HEK293 (cell line): ENCODE data around the gene DAAM2.

Experiments
- CTCF ChIA-PET: fragments of 350-600 bp; formaldehyde crosslinking; extraction: SDS; loops from one replicate; lab custom pipeline; 2021; ENCODE audit warnings: antibody characterized with exemption; lab: Yijun Ruan, JAX
- POLR2A ChIA-PET: fragments of 300-600 bp; formaldehyde crosslinking; extraction: SDS; loops from one replicate; lab custom pipeline; 2020; ENCODE audit warnings: antibody characterized with exemption, inconsistent platforms; lab: Yijun Ruan, JAX
- H3K27ac ChIP-seq: fragments of 200-500 bp; sonication (Bioruptor generic); 2 replicates; pipeline ENCODE4 v1.5.1; 2014; ENCODE audit warnings: low read depth, low read length, control low read depth, inconsistent platforms; ENCODE audit errors: extremely low read depth
- H3K36me3 ChIP-seq, 2 experiments: fragments of 200-500 bp in 1 of 2; sonication (Bioruptor generic) in 1 of 2; 1 replicate in 1 of 2; 2 replicates in 1 of 2; pipeline ENCODE4 v1.5.1; 2014 to 2017; ENCODE audit warnings: inconsistent platforms in 2 of 2, low read length in 2 of 2; ENCODE audit not compliant: control insufficient read depth in 2 of 2, insufficient read depth in 1 of 2
- H3K4me1 ChIP-seq: fragments of 200-500 bp; sonication (Bioruptor generic); 2 replicates; pipeline ENCODE4 v1.5.1; 2014; ENCODE audit warnings: mild to moderate bottlenecking, low read length, inconsistent platforms; ENCODE audit not compliant: control insufficient read depth, insufficient read depth
- H3K4me3 ChIP-seq: 2 replicates; pipeline ENCODE4 v1.5.1; 2011; ENCODE audit warnings: low read depth, mild to moderate bottlenecking, control low read depth, low read length, moderate library complexity
- H3K9me3 ChIP-seq: fragments of 200-500 bp; sonication (Bioruptor generic); 2 replicates; pipeline ENCODE4 v1.5.1; 2014; ENCODE audit warnings: low read depth, low read length, inconsistent platforms; ENCODE audit not compliant: control insufficient read depth, insufficient read depth
- SP2 ChIP-seq: fragments of 450-650 bp; formaldehyde crosslinking; IDR thresholded peaks from 2 replicates; pipeline ENCODE4 v1.5.1; 2016; ENCODE audit warnings: missing biosample characterization, missing genetic modification characterization
- YY1 ChIP-seq: fragments of 450-650 bp; formaldehyde crosslinking; IDR thresholded peaks from 2 replicates; pipeline ENCODE4 v1.5.1; 2018; ENCODE audit warnings: missing biosample characterization, missing genetic modification characterization
- YY2 ChIP-seq: fragments of 450-650 bp; formaldehyde crosslinking; IDR thresholded peaks from 2 replicates; pipeline ENCODE4 v1.5.1; 2016; ENCODE audit warnings: missing biosample characterization, missing genetic modification characterization
- ZBTB20 ChIP-seq: fragments of 450-650 bp; formaldehyde crosslinking; IDR thresholded peaks from 2 replicates; pipeline ENCODE4 v1.5.1; 2016; ENCODE audit warnings: missing biosample characterization, missing genetic modification characterization
- ZNF221 ChIP-seq: fragments of 450-650 bp; formaldehyde crosslinking; IDR thresholded peaks from 2 replicates; pipeline ENCODE4 v1.5.1; 2017; ENCODE audit warnings: missing biosample characterization, missing genetic modification characterization, borderline replicate concordance
- ZNF302 ChIP-seq: fragments of 450-650 bp; formaldehyde crosslinking; IDR thresholded peaks from 2 replicates; pipeline ENCODE4 v1.5.1; 2016; ENCODE audit warnings: missing biosample characterization, missing genetic modification characterization, low read depth
- ZNF48 ChIP-seq: fragments of 450-650 bp; formaldehyde crosslinking; IDR thresholded peaks from 2 replicates; pipeline ENCODE4 v1.5.1; 2016; ENCODE audit warnings: missing biosample characterization, missing genetic modification characterization
- ZNF791 ChIP-seq: fragments of 450-650 bp; formaldehyde crosslinking; IDR thresholded peaks from 2 replicates; pipeline ENCODE4 v1.5.1; 2016; ENCODE audit warnings: missing biosample characterization, missing genetic modification characterization
- TF ChIP-seq, protein P1 (sequence below): fragments of 450-650 bp; formaldehyde crosslinking; IDR thresholded peaks from 2 replicates; pipeline ENCODE4 v1.5.1; 2016; ENCODE audit warnings: missing biosample characterization, missing genetic modification characterization, borderline replicate concordance
- TF ChIP-seq, protein P2 (sequence below): fragments of 450-650 bp; formaldehyde crosslinking; IDR thresholded peaks from 2 replicates; pipeline ENCODE4 v1.5.1; 2016; ENCODE audit warnings: missing biosample characterization, missing genetic modification characterization
- TF ChIP-seq, protein P3 (sequence below): fragments of 450-650 bp; formaldehyde crosslinking; IDR thresholded peaks from 2 replicates; pipeline ENCODE4 v1.5.1; 2016; ENCODE audit warnings: missing biosample characterization, missing genetic modification characterization
- TF ChIP-seq, protein P4 (sequence below): sonication (generic); formaldehyde crosslinking; IDR thresholded peaks from 2 replicates; pipeline ENCODE4 v1.8.1; 2022; ENCODE audit warnings: mild to moderate bottlenecking, moderate library complexity, missing genetic modification reagents

DAAM2 gene

DNA sequence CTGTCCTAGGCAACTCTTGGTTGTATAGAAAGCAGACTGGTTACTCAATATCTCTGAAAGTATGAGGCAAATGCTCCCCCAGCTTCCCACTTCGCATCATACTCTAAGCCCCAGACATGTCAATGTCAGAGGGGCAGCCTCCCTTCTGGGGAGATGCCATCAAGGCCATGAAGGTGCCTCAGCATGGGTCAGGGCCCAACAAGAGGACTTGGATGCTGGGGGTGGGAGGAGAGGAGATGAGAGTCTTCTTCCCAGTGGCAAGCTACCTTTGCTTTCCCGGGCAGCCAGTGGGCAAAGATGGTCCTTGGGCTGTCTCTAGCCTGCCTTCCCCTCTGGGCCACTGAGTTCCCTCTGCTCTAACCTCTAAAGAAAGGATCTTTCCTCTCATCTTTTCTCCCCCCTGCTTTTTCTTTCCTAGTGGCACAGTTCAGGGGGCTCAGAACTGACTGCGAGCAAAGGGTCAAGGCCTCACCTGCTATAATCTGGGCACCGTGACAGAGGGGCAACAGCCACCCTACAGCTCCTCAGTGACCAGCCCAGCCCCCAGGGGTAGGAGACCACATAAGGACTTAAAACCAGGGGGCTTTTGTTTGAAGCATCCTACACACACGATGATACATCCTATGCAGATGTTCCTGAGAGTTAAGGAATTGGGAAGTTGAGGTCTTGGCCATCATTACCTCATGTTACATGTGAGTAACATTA lies 115.8 kb downstream of the DAAM2 start:
- Histone ChIP-seq H3K36me3 (peaks cover 0 to 35% of the 10 kb centered on the region in 2 experiments; a peak in 1 of 3 replicates), H3K4me3 (no peak overlapping the region), H3K9me3 (no peaks in the 10 kb centered on the region), H3K4me1 (no peaks in the 10 kb centered on the region), H3K27ac (no peak overlapping the region)
- TF ChIP-seq, protein P1, sequence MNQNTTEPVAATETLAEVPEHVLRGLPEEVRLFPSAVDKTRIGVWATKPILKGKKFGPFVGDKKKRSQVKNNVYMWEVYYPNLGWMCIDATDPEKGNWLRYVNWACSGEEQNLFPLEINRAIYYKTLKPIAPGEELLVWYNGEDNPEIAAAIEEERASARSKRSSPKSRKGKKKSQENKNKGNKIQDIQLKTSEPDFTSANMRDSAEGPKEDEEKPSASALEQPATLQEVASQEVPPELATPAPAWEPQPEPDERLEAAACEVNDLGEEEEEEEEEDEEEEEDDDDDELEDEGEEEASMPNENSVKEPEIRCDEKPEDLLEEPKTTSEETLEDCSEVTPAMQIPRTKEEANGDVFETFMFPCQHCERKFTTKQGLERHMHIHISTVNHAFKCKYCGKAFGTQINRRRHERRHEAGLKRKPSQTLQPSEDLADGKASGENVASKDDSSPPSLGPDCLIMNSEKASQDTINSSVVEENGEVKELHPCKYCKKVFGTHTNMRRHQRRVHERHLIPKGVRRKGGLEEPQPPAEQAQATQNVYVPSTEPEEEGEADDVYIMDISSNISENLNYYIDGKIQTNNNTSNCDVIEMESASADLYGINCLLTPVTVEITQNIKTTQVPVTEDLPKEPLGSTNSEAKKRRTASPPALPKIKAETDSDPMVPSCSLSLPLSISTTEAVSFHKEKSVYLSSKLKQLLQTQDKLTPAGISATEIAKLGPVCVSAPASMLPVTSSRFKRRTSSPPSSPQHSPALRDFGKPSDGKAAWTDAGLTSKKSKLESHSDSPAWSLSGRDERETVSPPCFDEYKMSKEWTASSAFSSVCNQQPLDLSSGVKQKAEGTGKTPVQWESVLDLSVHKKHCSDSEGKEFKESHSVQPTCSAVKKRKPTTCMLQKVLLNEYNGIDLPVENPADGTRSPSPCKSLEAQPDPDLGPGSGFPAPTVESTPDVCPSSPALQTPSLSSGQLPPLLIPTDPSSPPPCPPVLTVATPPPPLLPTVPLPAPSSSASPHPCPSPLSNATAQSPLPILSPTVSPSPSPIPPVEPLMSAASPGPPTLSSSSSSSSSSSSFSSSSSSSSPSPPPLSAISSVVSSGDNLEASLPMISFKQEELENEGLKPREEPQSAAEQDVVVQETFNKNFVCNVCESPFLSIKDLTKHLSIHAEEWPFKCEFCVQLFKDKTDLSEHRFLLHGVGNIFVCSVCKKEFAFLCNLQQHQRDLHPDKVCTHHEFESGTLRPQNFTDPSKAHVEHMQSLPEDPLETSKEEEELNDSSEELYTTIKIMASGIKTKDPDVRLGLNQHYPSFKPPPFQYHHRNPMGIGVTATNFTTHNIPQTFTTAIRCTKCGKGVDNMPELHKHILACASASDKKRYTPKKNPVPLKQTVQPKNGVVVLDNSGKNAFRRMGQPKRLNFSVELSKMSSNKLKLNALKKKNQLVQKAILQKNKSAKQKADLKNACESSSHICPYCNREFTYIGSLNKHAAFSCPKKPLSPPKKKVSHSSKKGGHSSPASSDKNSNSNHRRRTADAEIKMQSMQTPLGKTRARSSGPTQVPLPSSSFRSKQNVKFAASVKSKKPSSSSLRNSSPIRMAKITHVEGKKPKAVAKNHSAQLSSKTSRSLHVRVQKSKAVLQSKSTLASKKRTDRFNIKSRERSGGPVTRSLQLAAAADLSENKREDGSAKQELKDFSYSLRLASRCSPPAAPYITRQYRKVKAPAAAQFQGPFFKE (tag by site-specific recombination) = no peak
- TF ChIP-seq ZNF791 (tag by site-specific recombination) (no peak), ZNF302 (tag by site-specific recombination) (no peak), ZNF221 (tag by site-specific recombination) (no peak), ZNF48 (tag by site-specific recombination) (no peak), YY2 (tag by site-specific recombination) (no peak), SP2 (tag by site-specific recombination) (no peak), YY1 (tag by site-specific recombination) (no peak), ZBTB20 (tag by site-specific recombination) (no peak)
- TF ChIP-seq, protein P2, sequence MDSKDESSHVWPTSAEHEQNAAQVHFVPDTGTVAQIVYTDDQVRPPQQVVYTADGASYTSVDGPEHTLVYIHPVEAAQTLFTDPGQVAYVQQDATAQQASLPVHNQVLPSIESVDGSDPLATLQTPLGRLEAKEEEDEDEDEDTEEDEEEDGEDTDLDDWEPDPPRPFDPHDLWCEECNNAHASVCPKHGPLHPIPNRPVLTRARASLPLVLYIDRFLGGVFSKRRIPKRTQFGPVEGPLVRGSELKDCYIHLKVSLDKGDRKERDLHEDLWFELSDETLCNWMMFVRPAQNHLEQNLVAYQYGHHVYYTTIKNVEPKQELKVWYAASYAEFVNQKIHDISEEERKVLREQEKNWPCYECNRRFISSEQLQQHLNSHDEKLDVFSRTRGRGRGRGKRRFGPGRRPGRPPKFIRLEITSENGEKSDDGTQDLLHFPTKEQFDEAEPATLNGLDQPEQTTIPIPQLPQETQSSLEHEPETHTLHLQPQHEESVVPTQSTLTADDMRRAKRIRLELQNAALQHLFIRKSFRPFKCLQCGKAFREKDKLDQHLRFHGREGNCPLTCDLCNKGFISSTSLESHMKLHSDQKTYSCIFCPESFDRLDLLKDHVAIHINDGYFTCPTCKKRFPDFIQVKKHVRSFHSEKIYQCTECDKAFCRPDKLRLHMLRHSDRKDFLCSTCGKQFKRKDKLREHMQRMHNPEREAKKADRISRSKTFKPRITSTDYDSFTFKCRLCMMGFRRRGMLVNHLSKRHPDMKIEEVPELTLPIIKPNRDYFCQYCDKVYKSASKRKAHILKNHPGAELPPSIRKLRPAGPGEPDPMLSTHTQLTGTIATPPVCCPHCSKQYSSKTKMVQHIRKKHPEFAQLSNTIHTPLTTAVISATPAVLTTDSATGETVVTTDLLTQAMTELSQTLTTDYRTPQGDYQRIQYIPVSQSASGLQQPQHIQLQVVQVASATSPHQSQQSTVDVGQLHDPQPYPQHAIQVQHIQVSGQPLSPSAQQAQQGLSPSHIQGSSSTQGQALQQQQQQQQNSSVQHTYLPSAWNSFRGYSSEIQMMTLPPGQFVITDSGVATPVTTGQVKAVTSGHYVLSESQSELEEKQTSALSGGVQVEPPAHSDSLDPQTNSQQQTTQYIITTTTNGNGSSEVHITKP (tag by site-specific recombination) = no peak
- TF ChIP-seq, protein P3, sequence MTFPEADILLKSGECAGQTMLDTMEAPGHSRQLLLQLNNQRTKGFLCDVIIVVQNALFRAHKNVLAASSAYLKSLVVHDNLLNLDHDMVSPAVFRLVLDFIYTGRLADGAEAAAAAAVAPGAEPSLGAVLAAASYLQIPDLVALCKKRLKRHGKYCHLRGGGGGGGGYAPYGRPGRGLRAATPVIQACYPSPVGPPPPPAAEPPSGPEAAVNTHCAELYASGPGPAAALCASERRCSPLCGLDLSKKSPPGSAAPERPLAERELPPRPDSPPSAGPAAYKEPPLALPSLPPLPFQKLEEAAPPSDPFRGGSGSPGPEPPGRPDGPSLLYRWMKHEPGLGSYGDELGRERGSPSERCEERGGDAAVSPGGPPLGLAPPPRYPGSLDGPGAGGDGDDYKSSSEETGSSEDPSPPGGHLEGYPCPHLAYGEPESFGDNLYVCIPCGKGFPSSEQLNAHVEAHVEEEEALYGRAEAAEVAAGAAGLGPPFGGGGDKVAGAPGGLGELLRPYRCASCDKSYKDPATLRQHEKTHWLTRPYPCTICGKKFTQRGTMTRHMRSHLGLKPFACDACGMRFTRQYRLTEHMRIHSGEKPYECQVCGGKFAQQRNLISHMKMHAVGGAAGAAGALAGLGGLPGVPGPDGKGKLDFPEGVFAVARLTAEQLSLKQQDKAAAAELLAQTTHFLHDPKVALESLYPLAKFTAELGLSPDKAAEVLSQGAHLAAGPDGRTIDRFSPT (tag by site-specific recombination) = no peak
- TF ChIP-seq, protein P4, sequence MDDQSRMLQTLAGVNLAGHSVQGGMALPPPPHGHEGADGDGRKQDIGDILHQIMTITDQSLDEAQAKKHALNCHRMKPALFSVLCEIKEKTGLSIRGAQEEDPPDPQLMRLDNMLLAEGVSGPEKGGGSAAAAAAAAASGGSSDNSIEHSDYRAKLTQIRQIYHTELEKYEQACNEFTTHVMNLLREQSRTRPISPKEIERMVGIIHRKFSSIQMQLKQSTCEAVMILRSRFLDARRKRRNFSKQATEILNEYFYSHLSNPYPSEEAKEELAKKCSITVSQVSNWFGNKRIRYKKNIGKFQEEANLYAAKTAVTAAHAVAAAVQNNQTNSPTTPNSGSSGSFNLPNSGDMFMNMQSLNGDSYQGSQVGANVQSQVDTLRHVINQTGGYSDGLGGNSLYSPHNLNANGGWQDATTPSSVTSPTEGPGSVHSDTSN = no peak
- ChIA-PET POLR2A (no interaction called here), CTCF (interaction anchor here (0.9 kb wide), 1 partner anchor 7 kb away, joined by 4 read pairs; no protein-coding TSS in a partner anchor)
